ENCODE measurements around the gene TXNRD3. TPM values are rescaled to one million over a fixed set of nuclear protein-coding genes. Genes with fewer than 3 reads are reported as not detected.

Gene TXNRD3
- total RNA-seq: 11.1 and 16.2 TPM in 2 replicates

DNA sequence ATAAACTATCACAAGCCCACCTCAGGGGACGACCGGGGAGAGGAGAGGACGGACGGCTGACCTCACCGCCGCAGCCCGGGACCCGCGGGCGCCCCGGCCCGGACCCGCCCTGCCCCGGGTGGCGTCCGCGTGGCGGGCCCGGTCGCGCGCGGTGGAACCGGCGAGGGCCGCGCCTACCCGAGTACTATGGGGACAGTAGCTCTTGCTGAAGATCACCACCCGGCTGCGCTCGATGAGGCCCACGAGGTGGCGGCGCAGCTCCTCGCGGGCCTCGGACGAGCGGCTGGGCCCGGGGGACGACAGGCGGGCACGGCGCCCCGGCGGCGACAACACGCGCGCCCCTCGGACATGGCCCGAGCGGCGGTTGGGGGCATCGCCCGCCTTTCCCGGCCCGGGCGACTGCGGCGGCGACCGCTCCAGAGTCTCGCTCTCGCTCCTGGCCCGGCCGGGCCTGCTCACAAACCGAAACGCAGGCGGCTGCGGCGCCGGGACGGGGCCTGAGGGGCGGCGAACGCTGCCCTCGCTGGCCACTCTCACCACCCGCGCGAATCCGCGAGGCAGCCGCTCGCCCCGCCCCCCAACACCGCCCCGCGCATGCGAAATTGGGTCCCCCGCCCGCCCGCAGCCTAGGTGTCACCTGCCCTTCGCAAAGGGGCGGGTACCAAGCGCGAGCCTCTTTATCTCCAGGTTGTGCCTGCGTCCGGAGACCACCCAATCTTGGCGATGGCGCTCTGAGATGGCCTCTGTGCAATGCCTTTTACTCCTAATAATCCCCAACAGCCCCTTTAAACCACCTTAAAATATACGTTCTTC, at the start of gene TXNRD3:
Gene TXNRD3, minus strand, starts transcription at position 554 of the 813 bp plus-strand sequence.

DNA sequence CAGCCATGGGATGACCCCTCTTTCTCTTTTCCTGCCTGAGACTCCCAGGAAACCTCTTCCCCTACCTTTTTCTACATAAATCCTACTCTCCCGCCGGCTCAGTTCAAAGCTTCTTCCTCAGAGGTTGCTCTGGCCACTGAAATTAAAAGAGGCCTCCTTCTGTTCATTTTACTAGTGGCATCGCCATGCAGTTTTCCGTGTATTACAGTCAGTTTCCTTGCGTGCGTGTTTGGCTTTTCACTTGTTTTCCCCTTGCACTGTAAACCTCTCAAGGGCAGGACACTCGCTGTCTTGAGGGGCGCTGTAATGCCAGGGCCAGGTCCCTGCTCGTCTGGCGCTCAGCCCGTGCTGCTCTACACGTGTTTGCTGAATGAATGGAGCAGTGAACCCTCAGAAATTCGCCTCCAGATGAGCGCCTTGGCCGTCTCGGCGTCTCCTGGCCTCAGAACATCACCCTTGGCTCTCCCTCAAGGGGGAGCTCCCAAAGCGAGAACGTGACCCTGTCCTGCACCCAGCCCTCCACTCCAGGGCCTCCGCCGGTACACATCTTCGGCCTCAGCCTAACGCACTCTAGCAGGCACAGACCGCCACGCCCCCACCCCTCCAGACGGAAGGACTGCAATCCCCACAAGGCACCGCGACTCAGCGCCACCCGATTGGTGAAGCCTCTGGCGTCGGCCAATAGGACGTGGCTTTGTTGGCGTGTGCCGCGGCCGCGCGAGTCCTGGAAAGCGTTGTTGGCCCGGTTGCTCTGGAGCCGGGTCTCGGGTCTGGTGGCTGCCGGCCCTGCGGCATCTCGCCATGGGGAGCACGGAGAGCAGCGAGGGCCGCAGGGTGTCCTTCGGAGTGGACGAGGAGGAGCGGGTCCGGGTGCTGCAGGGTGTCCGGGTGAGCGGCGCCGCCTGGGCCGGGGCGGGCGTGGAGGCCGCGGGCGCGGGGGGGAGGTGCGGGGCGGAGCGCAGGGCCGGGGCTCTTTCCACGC, 48.9 kb upstream of the TXNRD3 start, which contains the start of gene CHCHD6:
Gene CHCHD6, plus strand, starts transcription at position 729 of the 982 bp plus-strand sequence. Its CDS starts 73 bp downstream, at position 802.

DNA sequence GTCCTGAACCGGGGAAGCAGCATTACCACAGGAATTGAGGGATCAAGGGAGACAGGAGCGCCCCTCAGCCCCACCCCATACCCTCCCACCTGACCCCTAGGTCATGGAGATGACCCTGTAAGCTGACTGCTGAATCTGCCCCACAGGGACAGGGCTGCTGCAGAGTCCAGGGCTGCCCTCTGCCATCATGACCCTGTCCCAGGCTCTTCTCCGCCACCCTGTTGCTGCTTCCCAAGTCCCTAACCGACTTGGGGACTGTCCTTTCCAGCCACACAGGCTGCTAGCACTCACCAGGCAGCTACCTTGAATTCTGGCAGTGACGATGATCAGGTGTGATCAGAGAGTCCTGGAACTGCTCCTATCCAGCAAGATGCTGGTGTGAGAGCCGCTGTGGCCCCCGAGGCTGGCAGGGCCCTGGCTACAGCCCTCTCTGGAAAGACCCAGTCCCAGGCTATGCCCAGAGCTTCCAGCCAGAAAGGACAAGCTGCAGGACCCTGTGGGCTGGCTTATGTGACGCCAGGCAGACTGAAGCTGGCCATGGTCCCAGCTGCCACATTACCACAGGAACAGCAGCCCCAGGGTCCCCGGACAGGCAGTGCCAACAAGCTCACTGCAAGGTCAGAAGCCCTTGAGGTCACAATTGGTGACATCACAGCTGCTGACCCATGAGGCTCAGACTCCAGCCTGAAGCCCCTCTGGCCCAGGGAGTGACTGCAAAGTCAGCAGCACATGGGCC, 96.4 kb downstream of the TXNRD3 start, which contains the start of gene C3orf22:
Gene C3orf22, minus strand, starts transcription at position 597 of the 736 bp plus-strand sequence. CDS start 5,542 bp downstream, outside the sequence.

Other genes with a start within 250 kb of the TXNRD3 start
- gene ZXDC, start 179.2 kb downstream of the TXNRD3 start, total RNA-seq: 14.3 and 14.5 TPM in 2 replicates
- under 0.01 TPM in 1 of 2 replicates, not detected in the other for gene UROC1, start 137.4 kb downstream of the TXNRD3 start, total RNA-seq
- gene CHST13, start 131.0 kb downstream of the TXNRD3 start, total RNA-seq: not detected in 2 replicates
- not detected in 2 replicates for gene C3orf22, start 96.2 kb downstream of the TXNRD3 start, total RNA-seq
- gene CHCHD6, start 49.1 kb upstream of the TXNRD3 start, total RNA-seq: 4.8 and 6.8 TPM in 2 replicates

Data from dermis lymphatic vessel endothelial cell (primary cell).